B cell (primary cell): Measurements from ENCODE around the gene FBP1. TPM values are rescaled to one million over a fixed set of nuclear protein-coding genes. Genes with fewer than 3 reads are reported as not detected.

Source experiments
- ATAC-seq: fragments of 200-7000 bp; cut with Tn5 transposase; one replicate; pipeline ENCODE4 v1.10.0; 2021; ENCODE audit warnings: low read depth, mild to moderate bottlenecking, moderate number of reproducible peaks, moderate library complexity
- CTCF ChIA-PET: fragments of 350-600 bp; sonication (Branson Sonifier 250); formaldehyde crosslinking; loops from one replicate; lab custom pipeline; 2021; ENCODE audit warnings: antibody characterized with exemption, inconsistent platforms; lab: Charles Lee
- POLR2A ChIA-PET: fragments of 350-600 bp; sonication (Branson Sonifier 250); formaldehyde crosslinking; loops from one replicate; lab custom pipeline; 2021; ENCODE audit warnings: antibody characterized with exemption; lab: Charles Lee
- DNase-seq: peaks from one replicate; pipeline ENCODE4 v3.0.0; 2013
- H2AFZ ChIP-seq: 2 replicates; pipeline ENCODE4 v1.6.1; 2012; ENCODE audit warnings: mild to moderate bottlenecking, low read depth, low read length; ENCODE audit not compliant: insufficient read depth, poor library complexity, severe bottlenecking
- H3K27ac ChIP-seq, 2 donors: 1 replicate in 1 of 2; 2 replicates in 1 of 2; pipeline ENCODE4 v1.5.1; 2012 to 2013; ENCODE audit warnings: low read length in 2 of 2, mild to moderate bottlenecking in 2 of 2, moderate library complexity in 1 of 2
- H3K27me3 ChIP-seq, 4 experiments: fragments of 200-600 bp in 1 of 4; sonication (generic) in 1 of 4; replicated peaks in 1 of 4; 1 replicate in 2 of 4; 2 replicates in 2 of 4; pipeline versions ENCODE4 v1.6.1 to v1.7.0; 2013 to 2016; ENCODE audit warnings: low read length in 3 of 4, mild to moderate bottlenecking in 2 of 4, mixed read lengths in 1 of 4, moderate library complexity in 1 of 4; ENCODE audit not compliant: insufficient read depth in 4 of 4, control insufficient read depth in 3 of 4; ENCODE audit errors: control extremely low read depth in 1 of 4
- H3K36me3 ChIP-seq, 2 experiments: replicated peaks in 1 of 2; 1 replicate in 1 of 2; 2 replicates in 1 of 2; pipeline versions ENCODE4 v1.6.1 to v1.7.1; 2013; ENCODE audit warnings: low read length in 1 of 2; ENCODE audit not compliant: insufficient read depth in 2 of 2, control insufficient read depth in 1 of 2; ENCODE audit errors: control extremely low read depth in 1 of 2, extremely low read depth in 1 of 2
- H3K4me1 ChIP-seq, 2 donors: fragments of 200-600 bp in 1 of 2; sonication (generic) in 1 of 2; 1 replicate in 1 of 2; 2 replicates in 1 of 2; pipeline versions ENCODE4 v1.5.1 to v1.6.1; 2013 to 2017; ENCODE audit warnings: low read length in 2 of 2; ENCODE audit not compliant: control insufficient read depth in 2 of 2, insufficient read depth in 2 of 2
- H3K4me2 ChIP-seq: replicated peaks from 2 replicates; pipeline ENCODE3; 2012; ENCODE audit warnings: mild to moderate bottlenecking, low read depth, low read length; ENCODE audit not compliant: poor library complexity, severe bottlenecking
- H3K4me3 ChIP-seq, 5 experiments: fragments of 200-600 bp in 1 of 5; sonication (generic) in 1 of 5; 1 replicate in 3 of 5; 2 replicates in 2 of 5; pipeline versions ENCODE4 v1.5.1 to v1.7.0; 2011 to 2016; ENCODE audit warnings: low read length in 4 of 5, mild to moderate bottlenecking in 4 of 5, low read depth in 2 of 5, control low read depth in 1 of 5, moderate library complexity in 1 of 5; ENCODE audit not compliant: insufficient read depth in 1 of 5; ENCODE audit errors: control extremely low read depth in 1 of 5, extremely low read depth in 1 of 5
- H3K79me2 ChIP-seq: fragments of 200-600 bp; sonication (generic); one replicate; pipeline ENCODE4 v1.6.0; 2016; ENCODE audit warnings: low read length; ENCODE audit not compliant: control insufficient read depth, insufficient read depth
- H3K9ac ChIP-seq: fragments of 200-600 bp; sonication (generic); 2 replicates; pipeline ENCODE4 v1.6.1; 2017; ENCODE audit warnings: mild to moderate bottlenecking, low read length, moderate library complexity
- H3K9me3 ChIP-seq, 3 donors: one replicate each; pipeline versions ENCODE4 v1.6.1 to v1.7.1; 2013; ENCODE audit warnings: low read length in 2 of 3; ENCODE audit not compliant: control insufficient read depth in 2 of 3, insufficient read depth in 1 of 3; ENCODE audit errors: control extremely low read depth in 1 of 3
- H4K20me1 ChIP-seq: 2 replicates; pipeline ENCODE4 v1.6.0; 2012; ENCODE audit warnings: mild to moderate bottlenecking, low read length; ENCODE audit not compliant: insufficient read depth, control insufficient read depth, poor library complexity, severe bottlenecking
- H3K27ac Mint-ChIP-seq: one replicate; pipeline ENCODE4 v1.8.0; 2021; ENCODE audit warnings: mixed read lengths
- H3K27me3 Mint-ChIP-seq: one replicate; pipeline ENCODE4 v1.8.0; 2021; ENCODE audit warnings: mixed read lengths
- H3K4me1 Mint-ChIP-seq: one replicate; pipeline ENCODE4 v1.8.0; 2021; ENCODE audit warnings: mixed read lengths
- H3K4me3 Mint-ChIP-seq: one replicate; pipeline ENCODE4 v1.8.0; 2021; ENCODE audit warnings: mixed read lengths
- H3K9me3 Mint-ChIP-seq: one replicate; pipeline ENCODE4 v1.8.0; 2022; ENCODE audit warnings: mixed read lengths; ENCODE audit not compliant: insufficient read depth
- CTCF ChIP-seq: fragments of 200-600 bp; IDR thresholded peaks from one replicate; pipeline ENCODE4 v1.8.0; 2022; ENCODE audit warnings: antibody characterized with exemption, mild to moderate bottlenecking
- EZH2 ChIP-seq: IDR thresholded peaks from 2 replicates; pipeline ENCODE4 v1.6.1; 2012; ENCODE audit warnings: borderline replicate concordance, low read depth, mild to moderate bottlenecking, moderate library complexity, low read length; ENCODE audit not compliant: insufficient read depth, poor library complexity, severe bottlenecking
- WGBS: methylation state at CpG from one replicate; pipeline ENCODE4 v1.1.5; 2013; ENCODE audit warnings: missing lambda C conversion rate; ENCODE audit not compliant: insufficient coverage; 5-methylcytosine and 5-hydroxymethylcytosine counted together
- intact Hi-C: fragments of 100-400 bp; cut with micrococcal nuclease; formaldehyde crosslinking; loops from one replicate; pipeline ENCODE4 v1.10.0; 2022
- polyA plus RNA-seq: library from polyadenylated mRNA; depleted of rRNA; stranded (reverse); fragments of >200 nt; gene quantifications from 2 replicates; pipeline ENCODE4 v1.2.3, GENCODE V29; 2012
- total RNA-seq, 2 donors: library from RNA; stranded (reverse); fragments of 120-200 nt in 1 of 2; gene quantifications; 1 replicate in 1 of 2; 2 replicates in 1 of 2; pipeline versions ENCODE4 v1.2.3 to v1.2.4, GENCODE V29; 2013 to 2022

Gene FBP1
- total and polyA plus RNA-seq, 2 donors (not counting 1 experiment from before 2014, with no cell fraction given) = 2.8 TPM

DNA sequence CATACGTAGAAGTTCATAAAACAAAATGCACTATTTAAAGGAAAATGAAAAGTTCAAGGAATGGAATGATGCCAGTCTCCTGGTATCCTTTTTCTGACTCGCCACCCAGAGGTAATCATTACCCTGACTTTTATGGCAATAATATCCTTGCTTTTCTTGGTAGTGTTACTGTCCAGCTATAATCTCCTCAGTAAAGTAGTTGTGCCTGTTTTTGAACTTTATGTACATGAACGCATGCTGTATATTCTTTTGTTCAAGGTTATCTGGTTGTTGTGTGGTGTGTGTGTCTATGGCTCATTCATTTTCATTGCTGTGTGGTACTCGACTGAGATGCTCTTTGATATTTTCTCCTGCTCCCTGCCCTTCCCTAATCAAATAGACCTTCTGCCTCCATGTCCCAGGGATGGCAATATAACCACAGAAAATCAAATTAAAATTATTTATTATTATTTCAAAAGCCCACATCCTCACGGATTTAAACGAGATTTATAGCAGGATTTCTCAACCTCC, 29.2 kb upstream of the FBP1 start:
- TF ChIP-seq EZH2 (no peak), CTCF (no peak)
- Mint-ChIP-seq H3K4me1 (peaks cover 3% of the 10 kb centered on the region), H3K4me3 (no peak overlapping the region), H3K9me3 (no peaks in the 10 kb centered on the region), H3K27me3 (peaks cover 19% of the 10 kb centered on the region), H3K27ac (no peak overlapping the region)
- Histone ChIP-seq H2AFZ (peak overlapping the region; percentile 83), H4K20me1 (no peaks in the 10 kb centered on the region), H3K4me3 (peak overlapping the region in 3 of 5 experiments; percentile 63 to 85 (median 68)), H3K9me3 (no peaks in the 10 kb centered on the region), H3K27me3 (peaks cover 0 to 10% (median 0%) of the 10 kb centered on the region in 4 experiments), H3K27ac (no peak overlapping the region), H3K4me1 (peaks cover 0 to 6% of the 10 kb centered on the region in 2 donors), H3K4me2 (peak overlapping the region; percentile 77), H3K9ac (peak overlapping the region; percentile 71), H3K36me3 (no peaks in the 10 kb centered on the region), H3K79me2 (no peaks in the 10 kb centered on the region)
- DNase-seq (no peak), ATAC-seq (no peak)
- intact Hi-C loops = loop anchor here (2.0 to 5.0 kb wide), 2 partner anchors 58 to 464 kb away; partner anchors contain the start of gene AOPEP
- WGBS = no CpG with 5 or more reads among the region's 6 CpGs
- POLR2A ChIA-PET = no interaction called here
- CTCF ChIA-PET = interaction anchor here (0.6 to 6.8 kb wide), 13 partner anchors 9 to 512 kb away, joined by 3 to 86 read pairs (median 3); partner anchors contain the start of gene AOPEP

- no peak overlapping the region for H3K4me2 ChIP-seq
- Mint-ChIP-seq H3K9me3 (no peaks in the 10 kb centered on the region), H3K4me1 (peaks cover 3% of the 10 kb centered on the region), H3K27ac (no peak overlapping the region), H3K4me3 (no peak overlapping the region), H3K27me3 (peaks cover 22% of the 10 kb centered on the region)
- H3K4me1 ChIP-seq = peaks cover 0 to 6% of the 10 kb centered on the region in 2 donors
- ChIA-PET POLR2A (interaction anchor here (0.7 kb wide), 1 partner anchor 1953 kb away, joined by 5 read pairs; the partner anchor contains the start of gene CDC14B), CTCF (interaction anchor here (0.6 to 6.8 kb wide), 10 partner anchors 10 to 465 kb away, joined by 3 to 86 read pairs (median 4); no protein-coding TSS in a partner anchor)
- no peak overlapping the region for H2AFZ ChIP-seq
- H3K9me3 ChIP-seq = no peaks in the 10 kb centered on the region
- H3K9ac ChIP-seq = no peak overlapping the region
- DNase-seq = no peak
- no peak for ATAC-seq
- TF ChIP-seq CTCF = no peak
- TF ChIP-seq EZH2 = no peak
- no peak overlapping the region for H3K27ac ChIP-seq
- intact Hi-C loops = loop anchor here (5.0 kb wide), 1 partner anchor 466 kb away; no protein-coding TSS in a partner anchor
- WGBS = 95% methylated on average over 11 of the region's 14 CpGs
- H4K20me1 ChIP-seq = no peaks in the 10 kb centered on the region
- no peak overlapping the region for H3K4me3 ChIP-seq
- no peaks in the 10 kb centered on the region for H3K36me3 ChIP-seq
- peaks cover 0 to 10% (median 0%) of the 10 kb centered on the region in 4 experiments for H3K27me3 ChIP-seq
- H3K79me2 ChIP-seq = no peaks in the 10 kb centered on the region
Measured at GRCh38 chr9:94666364-94667099, 27.2 kb upstream of the FBP1 start.
